ENCODE results near the gene PNMA3.

Gene PNMA3

DNA sequence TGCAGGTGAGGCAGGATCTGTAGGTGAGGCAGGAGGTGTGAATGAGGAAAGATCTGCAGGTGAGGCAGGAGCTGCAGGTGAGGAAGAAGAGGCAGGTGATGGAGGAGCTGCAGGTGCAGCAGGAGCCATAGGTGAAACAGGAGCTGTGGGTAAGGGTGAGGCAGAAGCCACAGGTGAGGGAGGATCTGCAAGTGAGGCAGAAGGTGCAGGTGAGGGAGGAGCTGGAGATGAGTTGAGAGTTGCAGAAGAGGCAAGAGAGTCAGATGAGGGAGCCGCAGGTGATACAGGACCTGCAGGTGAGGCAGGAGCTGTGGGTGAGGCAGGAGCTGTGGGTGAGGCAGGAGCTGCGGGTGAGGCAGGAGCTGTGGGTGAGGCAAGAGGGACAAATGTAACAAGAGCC is 27.1 kb upstream of the PNMA3 start:
- H2AFZ ChIP-seq (ENCODE audit: low read depth, low read length, severe bottlenecking): no peak overlapping the region
- no peaks in the 10 kb centered on the region for H4K20me1 ChIP-seq (ENCODE audit: low read depth, low read length)
- no peaks in the 10 kb centered on the region for H3F3A ChIP-seq (ENCODE audit: insufficient read depth)
- no peak overlapping the region for H3K4me2 ChIP-seq (ENCODE audit: low read depth, low read length, poor library complexity, severe bottlenecking)
- no peaks in the 10 kb centered on the region for H3K27me3 ChIP-seq (ENCODE audit: low read length)
- H3K36me3 ChIP-seq (ENCODE audit: low read length): no peaks in the 10 kb centered on the region
- no peaks in the 10 kb centered on the region for H3K79me2 ChIP-seq (ENCODE audit: insufficient read depth, low read length)
- H3K9ac ChIP-seq (ENCODE audit: low read length): no peak overlapping the region
- TF ChIP-seq, protein P1, sequence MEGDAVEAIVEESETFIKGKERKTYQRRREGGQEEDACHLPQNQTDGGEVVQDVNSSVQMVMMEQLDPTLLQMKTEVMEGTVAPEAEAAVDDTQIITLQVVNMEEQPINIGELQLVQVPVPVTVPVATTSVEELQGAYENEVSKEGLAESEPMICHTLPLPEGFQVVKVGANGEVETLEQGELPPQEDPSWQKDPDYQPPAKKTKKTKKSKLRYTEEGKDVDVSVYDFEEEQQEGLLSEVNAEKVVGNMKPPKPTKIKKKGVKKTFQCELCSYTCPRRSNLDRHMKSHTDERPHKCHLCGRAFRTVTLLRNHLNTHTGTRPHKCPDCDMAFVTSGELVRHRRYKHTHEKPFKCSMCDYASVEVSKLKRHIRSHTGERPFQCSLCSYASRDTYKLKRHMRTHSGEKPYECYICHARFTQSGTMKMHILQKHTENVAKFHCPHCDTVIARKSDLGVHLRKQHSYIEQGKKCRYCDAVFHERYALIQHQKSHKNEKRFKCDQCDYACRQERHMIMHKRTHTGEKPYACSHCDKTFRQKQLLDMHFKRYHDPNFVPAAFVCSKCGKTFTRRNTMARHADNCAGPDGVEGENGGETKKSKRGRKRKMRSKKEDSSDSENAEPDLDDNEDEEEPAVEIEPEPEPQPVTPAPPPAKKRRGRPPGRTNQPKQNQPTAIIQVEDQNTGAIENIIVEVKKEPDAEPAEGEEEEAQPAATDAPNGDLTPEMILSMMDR (IDR thresholded peaks at IDR 0.05; ENCODE audit: insufficient read depth, low read length, poor library complexity, severe bottlenecking): no peak
- no peak for TF ChIP-seq EZH2phosphoT487 (conservative IDR thresholded peaks at IDR 0.05; ENCODE audit: low read length)
- H3K9me2 ChIP-seq (replicated peaks; ENCODE audit: insufficient read depth, low read length): no peaks in the 10 kb centered on the region
- H3K4me3 ChIP-seq (ENCODE audit: insufficient read depth, low read length, poor library complexity, severe bottlenecking): no peak overlapping the region
- no peaks in the 10 kb centered on the region for H3K9me3 ChIP-seq (ENCODE audit: insufficient read depth, low read length)
- H3K27ac ChIP-seq (ENCODE audit: low read depth, low read length): no peak overlapping the region

DNA sequence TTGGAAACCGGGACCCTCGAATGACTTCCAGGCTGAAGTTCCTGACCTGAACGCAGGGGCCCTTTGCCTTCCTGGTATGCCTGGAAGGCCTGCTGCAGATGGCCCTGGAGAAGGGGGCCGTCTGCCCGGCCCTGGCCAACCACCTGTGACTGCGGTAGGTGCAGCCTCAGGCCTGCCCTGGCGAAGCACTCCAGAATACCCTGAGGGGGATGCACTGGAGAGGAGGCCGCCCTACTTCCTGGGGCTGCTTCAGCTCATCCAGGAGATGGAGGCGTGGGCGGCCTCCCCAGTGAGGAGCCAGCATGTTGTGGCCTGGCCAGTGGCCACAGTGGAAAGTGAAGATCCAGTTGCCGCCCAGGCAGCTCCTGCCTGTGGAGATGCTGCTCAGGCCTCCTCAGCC is 26.4 kb upstream of the PNMA3 start:
- H3K27ac ChIP-seq (ENCODE audit: low read depth, low read length): no peak overlapping the region
- H3K4me2 ChIP-seq (ENCODE audit: low read depth, low read length, poor library complexity, severe bottlenecking): no peak overlapping the region
- no peaks in the 10 kb centered on the region for H3K79me2 ChIP-seq (ENCODE audit: insufficient read depth, low read length)
- H3K9me2 ChIP-seq (replicated peaks; ENCODE audit: insufficient read depth, low read length): no peaks in the 10 kb centered on the region
- no peak overlapping the region for H3K4me3 ChIP-seq (ENCODE audit: insufficient read depth, low read length, poor library complexity, severe bottlenecking)
- H4K20me1 ChIP-seq (ENCODE audit: low read depth, low read length): no peaks in the 10 kb centered on the region
- H3F3A ChIP-seq (ENCODE audit: insufficient read depth): no peaks in the 10 kb centered on the region
- H3K27me3 ChIP-seq (ENCODE audit: low read length): no peaks in the 10 kb centered on the region
- TF ChIP-seq EZH2phosphoT487 (conservative IDR thresholded peaks at IDR 0.05; ENCODE audit: low read length): no peak
- TF ChIP-seq, protein P1 (IDR thresholded peaks at IDR 0.05; ENCODE audit: insufficient read depth, low read length, poor library complexity, severe bottlenecking): no peak
- no peak overlapping the region for H2AFZ ChIP-seq (ENCODE audit: low read depth, low read length, severe bottlenecking)
- no peaks in the 10 kb centered on the region for H3K36me3 ChIP-seq (ENCODE audit: low read length)
- no peak overlapping the region for H3K9ac ChIP-seq (ENCODE audit: low read length)
- H3K9me3 ChIP-seq (ENCODE audit: insufficient read depth, low read length): no peaks in the 10 kb centered on the region

DNA sequence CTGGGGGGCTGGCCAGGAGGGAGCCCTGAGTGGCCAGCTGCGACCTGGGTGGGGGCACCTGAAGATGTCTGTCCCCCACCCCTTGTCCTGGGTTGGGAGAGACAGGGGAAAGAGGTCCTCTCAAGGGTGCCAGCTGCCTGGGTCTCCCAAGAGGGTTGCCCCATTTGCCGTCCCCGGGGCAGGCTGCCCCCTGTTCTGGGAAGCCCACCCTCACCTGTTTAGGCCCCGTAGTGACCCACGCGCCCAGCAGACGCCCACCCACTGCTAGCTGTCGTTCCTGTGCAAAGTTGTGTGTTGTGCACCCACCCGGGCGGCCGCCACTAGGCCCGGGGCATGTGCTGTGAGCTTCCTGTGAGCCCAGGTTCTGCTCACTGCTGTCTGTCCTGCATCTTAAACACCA is 25.5 kb upstream of the PNMA3 start:
- H3F3A ChIP-seq (ENCODE audit: insufficient read depth): no peaks in the 10 kb centered on the region
- no peak for TF ChIP-seq EZH2phosphoT487 (conservative IDR thresholded peaks at IDR 0.05; ENCODE audit: low read length)
- TF ChIP-seq, protein P1 (IDR thresholded peaks at IDR 0.05; ENCODE audit: insufficient read depth, low read length, poor library complexity, severe bottlenecking): no peak
- H3K27me3 ChIP-seq (ENCODE audit: low read length): no peaks in the 10 kb centered on the region
- H3K4me3 ChIP-seq (ENCODE audit: insufficient read depth, low read length, poor library complexity, severe bottlenecking): no peak overlapping the region
- no peaks in the 10 kb centered on the region for H3K9me3 ChIP-seq (ENCODE audit: insufficient read depth, low read length)
- no peaks in the 10 kb centered on the region for H3K36me3 ChIP-seq (ENCODE audit: low read length)
- H4K20me1 ChIP-seq (ENCODE audit: low read depth, low read length): no peaks in the 10 kb centered on the region
- no peaks in the 10 kb centered on the region for H3K9me2 ChIP-seq (replicated peaks; ENCODE audit: insufficient read depth, low read length)
- no peak overlapping the region for H2AFZ ChIP-seq (ENCODE audit: low read depth, low read length, severe bottlenecking)
- no peak overlapping the region for H3K27ac ChIP-seq (ENCODE audit: low read depth, low read length)
- no peaks in the 10 kb centered on the region for H3K79me2 ChIP-seq (ENCODE audit: insufficient read depth, low read length)
- H3K9ac ChIP-seq (ENCODE audit: low read length): no peak overlapping the region
- H3K4me2 ChIP-seq (ENCODE audit: low read depth, low read length, poor library complexity, severe bottlenecking): no peak overlapping the region
